Neural progenitor cell (in vitro differentiated cells): ENCODE measurements around the gene PPHLN1. TPM values are rescaled to one million over a fixed set of nuclear protein-coding genes. Genes with fewer than 3 reads are reported as not detected.

Source experiments
- DNase-seq: peaks from one replicate; pipeline ENCODE4 v3.0.0-alpha.2; 2016; ENCODE audit warnings: low spot score
- H2AFZ ChIP-seq: fragments of 200-600 bp; sonication (generic); replicated peaks from 2 replicates; pipeline ENCODE4 v1.6.1; 2016; ENCODE audit warnings: antibody characterized with exemption
- H3F3A ChIP-seq: fragments of 200-600 bp; sonication (generic); 2 replicates; pipeline ENCODE4 v1.6.1; 2016; ENCODE audit warnings: antibody characterized with exemption, low read depth
- H3K27ac ChIP-seq: fragments of 200-600 bp; sonication (generic); 2 replicates; pipeline ENCODE4 v1.5.1; 2016; ENCODE audit warnings: mild to moderate bottlenecking
- H3K27me3 ChIP-seq: fragments of 200-600 bp; sonication (generic); 2 replicates; pipeline ENCODE4 v1.6.1; 2016; ENCODE audit warnings: mild to moderate bottlenecking, moderate library complexity
- H3K36me3 ChIP-seq: fragments of 200-600 bp; sonication (generic); 2 replicates; pipeline ENCODE4 v1.5.1; 2016
- H3K4me1 ChIP-seq: fragments of 200-600 bp; sonication (generic); 2 replicates; pipeline ENCODE4 v1.6.1; 2016; ENCODE audit warnings: mixed run types
- H3K4me2 ChIP-seq: fragments of 200-600 bp; sonication (generic); 2 replicates; pipeline ENCODE4 v1.6.1; 2016
- H3K4me3 ChIP-seq: fragments of 200-600 bp; sonication (generic); 2 replicates; pipeline ENCODE4 v1.5.1; 2016
- H3K79me2 ChIP-seq: fragments of 200-600 bp; sonication (generic); 2 replicates; pipeline ENCODE4 v1.6.1; 2016; ENCODE audit warnings: low read depth
- H3K9ac ChIP-seq: fragments of 200-600 bp; sonication (generic); 2 replicates; pipeline ENCODE4 v1.6.1; 2016
- H3K9me3 ChIP-seq: fragments of 200-600 bp; sonication (generic); 2 replicates; pipeline ENCODE4 v1.5.1; 2016; ENCODE audit warnings: low read depth
- H4K20me1 ChIP-seq: fragments of 200-600 bp; sonication (generic); 2 replicates; pipeline ENCODE4 v1.6.1; 2016; ENCODE audit warnings: low read depth
- H3K27ac Mint-ChIP-seq: 3 replicates; pipeline ENCODE4 v1.8.0; 2021; ENCODE audit warnings: mixed read lengths
- H3K27me3 Mint-ChIP-seq: 2 replicates; pipeline ENCODE4 v1.8.0; 2022; ENCODE audit warnings: low read depth, mild to moderate bottlenecking, inconsistent platforms, moderate library complexity, mixed read lengths; ENCODE audit not compliant: insufficient read depth
- H3K36me3 Mint-ChIP-seq: 3 replicates; pipeline ENCODE4 v1.8.0; 2021; ENCODE audit warnings: mixed read lengths
- H3K4me1 Mint-ChIP-seq: 3 replicates; pipeline ENCODE4 v1.8.0; 2021; ENCODE audit warnings: mixed read lengths
- H3K4me3 Mint-ChIP-seq: 3 replicates; pipeline ENCODE4 v1.8.0; 2021; ENCODE audit warnings: mild to moderate bottlenecking, moderate library complexity, mixed read lengths
- H3K9me3 Mint-ChIP-seq: 3 replicates; pipeline ENCODE4 v1.8.0; 2020; ENCODE audit warnings: mixed read lengths
- CTCF ChIP-seq: fragments of 200-600 bp; sonication (generic); IDR thresholded peaks from 2 replicates; pipeline ENCODE4 v1.5.1; 2017; ENCODE audit warnings: antibody characterized with exemption, mild to moderate bottlenecking
- EZH2 ChIP-seq: fragments of 200-600 bp; sonication (generic); IDR thresholded peaks from 2 replicates; pipeline ENCODE4 v1.6.1; 2017; ENCODE audit warnings: antibody characterized with exemption, mild to moderate bottlenecking, moderate library complexity
- EZH2phosphoT487 ChIP-seq: fragments of 200-600 bp; sonication (generic); IDR thresholded peaks from 2 replicates; pipeline ENCODE4 v1.6.1; 2017; ENCODE audit warnings: antibody characterized with exemption
- total RNA-seq: library from RNA; depleted of rRNA; stranded (reverse); fragments of >200 nt; gene quantifications from 2 replicates; pipeline ENCODE4 v1.2.3, GENCODE V29; 2015; ENCODE audit warnings: low replicate concordance

PPHLN1 gene
- total RNA-seq, 1 donor from 2014 or later, result 95.5 TPM

GRCh38 chr12:42445891-42446290, 119.9 kb downstream of the PPHLN1 start:
- Histone ChIP-seq H4K20me1 (no peaks in the 10 kb centered on the region), H3K27me3 (no peaks in the 10 kb centered on the region), H2AFZ (no peak overlapping the region), H3K4me3 (no peak overlapping the region), H3K9ac (no peak overlapping the region), H3K4me2 (no peak overlapping the region), H3K27ac (peak overlapping the region; percentile 79), H3K36me3 (no peaks in the 10 kb centered on the region), H3K4me1 (peaks cover 31% of the 10 kb centered on the region), H3K79me2 (no peaks in the 10 kb centered on the region), H3F3A (peaks cover 19% of the 10 kb centered on the region), H3K9me3 (no peaks in the 10 kb centered on the region)
- Mint-ChIP-seq H3K27ac (no peak overlapping the region), H3K4me1 (peaks cover 2% of the 10 kb centered on the region), H3K36me3 (peaks cover 56% of the 10 kb centered on the region), H3K4me3 (no peak overlapping the region), H3K27me3 (no peaks in the 10 kb centered on the region), H3K9me3 (peaks cover 6% of the 10 kb centered on the region)
- no peak for DNase-seq
- TF ChIP-seq EZH2phosphoT487 (no peak), CTCF (no peak), EZH2 (no peak)

- Histone ChIP-seq H3K27ac (peak overlapping the region; percentile 79), H3K27me3 (no peaks in the 10 kb centered on the region), H4K20me1 (no peaks in the 10 kb centered on the region), H3K4me2 (peak overlapping the region; percentile 15), H3K4me3 (no peak overlapping the region), H3K4me1 (peaks cover 32% of the 10 kb centered on the region), H3F3A (peaks cover 19% of the 10 kb centered on the region), H3K9me3 (no peaks in the 10 kb centered on the region), H2AFZ (no peak overlapping the region), H3K9ac (no peak overlapping the region), H3K79me2 (no peaks in the 10 kb centered on the region), H3K36me3 (no peaks in the 10 kb centered on the region)
- peaks cover 2% of the 10 kb centered on the region for H3K4me1 Mint-ChIP-seq
- H3K36me3 Mint-ChIP-seq, result peaks cover 52% of the 10 kb centered on the region
- DNase-seq, result peak; percentile 58
- H3K27ac Mint-ChIP-seq, result no peak overlapping the region
- no peak for TF ChIP-seq EZH2phosphoT487
- TF ChIP-seq EZH2, result no peak
- TF ChIP-seq CTCF, result no peak
- H3K9me3 Mint-ChIP-seq, result peaks cover 6% of the 10 kb centered on the region
- H3K4me3 Mint-ChIP-seq, result no peak overlapping the region
- H3K27me3 Mint-ChIP-seq, result no peaks in the 10 kb centered on the region
Measured at GRCh38 chr12:42446761-42447160, 120.8 kb downstream of the PPHLN1 start.

GRCh38 chr12:42447371-42447786, 121.4 kb downstream of the PPHLN1 start:
- H3K4me3 Mint-ChIP-seq, result no peak overlapping the region
- Histone ChIP-seq H3K27ac (peak overlapping the region; percentile 79), H3K4me3 (no peak overlapping the region), H3F3A (peaks cover 19% of the 10 kb centered on the region), H4K20me1 (no peaks in the 10 kb centered on the region), H3K79me2 (no peaks in the 10 kb centered on the region), H3K4me2 (peak overlapping the region; percentile 15), H3K4me1 (peaks cover 26% of the 10 kb centered on the region), H3K9ac (no peak overlapping the region), H3K27me3 (no peaks in the 10 kb centered on the region), H3K9me3 (no peaks in the 10 kb centered on the region), H2AFZ (no peak overlapping the region), H3K36me3 (no peaks in the 10 kb centered on the region)
- peaks cover 6% of the 10 kb centered on the region for H3K9me3 Mint-ChIP-seq
- no peak for TF ChIP-seq CTCF
- peak; percentile 24 for DNase-seq
- H3K27ac Mint-ChIP-seq, result no peak overlapping the region
- no peaks in the 10 kb centered on the region for H3K27me3 Mint-ChIP-seq
- H3K36me3 Mint-ChIP-seq, result peaks cover 48% of the 10 kb centered on the region
- H3K4me1 Mint-ChIP-seq, result peaks cover 2% of the 10 kb centered on the region
